Small intestine (tissue), 7 donors: ENCODE data around the gene RAB11FIP3. TPM values are rescaled to one million over a fixed set of nuclear protein-coding genes. Genes with fewer than 3 reads are reported as not detected.

Experiments
- DNase-seq, 2 donors: peaks; one replicate each; pipeline versions ENCODE4 v3.0.0 to v3.0.0-alpha.2; 2013
- FAIRE-seq: peaks from 2 replicates; lab custom pipeline; 2012; peaks lifted over from hg19 to GRCh38; lab: Jason Lieb, UNC
- H3K27ac ChIP-seq, 3 donors: one replicate each; pipeline ENCODE4 v1.5.1; 2013; ENCODE audit warnings: low read length in 2 of 3, mild to moderate bottlenecking in 2 of 3, control low read depth in 1 of 3, inconsistent platforms in 1 of 3, low read depth in 1 of 3, moderate library complexity in 1 of 3
- H3K27me3 ChIP-seq, 3 donors: one replicate each; pipeline ENCODE4 v1.6.1; 2013; ENCODE audit warnings: low read length in 3 of 3, inconsistent platforms in 1 of 3; ENCODE audit not compliant: control insufficient read depth in 3 of 3, insufficient read depth in 3 of 3
- H3K36me3 ChIP-seq, 3 donors: one replicate each; pipeline ENCODE4 v1.6.1; 2013; ENCODE audit warnings: low read length in 3 of 3, inconsistent platforms in 1 of 3, low read depth in 1 of 3, mild to moderate bottlenecking in 1 of 3, moderate library complexity in 1 of 3; ENCODE audit not compliant: control insufficient read depth in 3 of 3, insufficient read depth in 2 of 3
- H3K4me1 ChIP-seq, 3 donors: one replicate each; pipeline ENCODE4 v1.6.1; 2013; ENCODE audit warnings: low read length in 2 of 3, inconsistent platforms in 1 of 3, low read depth in 1 of 3, mild to moderate bottlenecking in 1 of 3, moderate library complexity in 1 of 3; ENCODE audit not compliant: control insufficient read depth in 3 of 3, insufficient read depth in 2 of 3
- H3K4me3 ChIP-seq, 3 donors: one replicate each; pipeline ENCODE4 v1.5.1; 2013; ENCODE audit warnings: low read length in 3 of 3, control low read depth in 1 of 3, inconsistent platforms in 1 of 3, low read depth in 1 of 3, mild to moderate bottlenecking in 1 of 3, moderate library complexity in 1 of 3
- H3K9me3 ChIP-seq, 2 donors: one replicate each; pipeline ENCODE4 v1.6.1; 2013; ENCODE audit warnings: low read depth in 1 of 2, low read length in 1 of 2; ENCODE audit not compliant: control insufficient read depth in 2 of 2, insufficient read depth in 1 of 2
- WGBS, 3 donors: extraction: QIAGEN DNeasy Blood & Tissue Kit; methylation state at CpG; one replicate each; pipeline ENCODE4 v1.1.7; 2013; 5-methylcytosine and 5-hydroxymethylcytosine counted together
- polyA plus RNA-seq, 4 donors: library from polyadenylated mRNA; stranded (reverse) in 3 of 4; unstranded in 1 of 4; fragments of 200-250 nt in 3 of 4; fragments of 120-200 nt in 1 of 4; gene quantifications; one replicate each; pipeline versions ENCODE4 v1.2.1 to v1.2.3, GENCODE V29; 2013
- donor health status: healthy with polysubstance abuse.
- donor health status: control.
- donor health status: control.
- donor health status: Bipolar disorder and iron deficiency.
- donor health status: healthy.

RAB11FIP3 gene
- polyA plus RNA-seq, 4 donors: 25.4 to 111 (median 37.2) TPM

- FAIRE-seq: no peak
- WGBS, 3 donors: 74 to 88% (median 76%) methylated on average over 39 to 43 of the region's 43 CpGs
- peaks cover 13 to 45% (median 19%) of the 10 kb centered on the region in 3 donors for H3K27me3 ChIP-seq
- H3K9me3 ChIP-seq: no peaks in the 10 kb centered on the region
- no peak for DNase-seq
- H3K36me3 ChIP-seq: no peaks in the 10 kb centered on the region
- peaks cover 0 to 28% (median 6%) of the 10 kb centered on the region in 3 donors for H3K4me1 ChIP-seq
- no peak overlapping the region for H3K4me3 ChIP-seq
- no peak overlapping the region for H3K27ac ChIP-seq
These were observed 136.8 kb downstream of the RAB11FIP3 start for GRCh38 chr16:561957-562938.

GRCh38 chr16:563072-563644 lies 137.7 kb downstream of the RAB11FIP3 start:
- no peak overlapping the region for H3K4me3 ChIP-seq
- no peak overlapping the region for H3K27ac ChIP-seq
- H3K4me1 ChIP-seq: peaks cover 0 to 37% (median 6%) of the 10 kb centered on the region in 3 donors
- DNase-seq (no peak), FAIRE-seq (no peak)
- no peaks in the 10 kb centered on the region for H3K36me3 ChIP-seq
- H3K27me3 ChIP-seq: peaks cover 13 to 39% (median 19%) of the 10 kb centered on the region in 3 donors
- H3K9me3 ChIP-seq: no peaks in the 10 kb centered on the region
- 35 to 76% (median 52%) methylated on average over 30 of the region's 30 CpGs for WGBS, 3 donors

GRCh38 chr16:564690-565418 lies 139.4 kb downstream of the RAB11FIP3 start:
- Histone ChIP-seq H3K4me1 (peaks cover 4 to 40% (median 13%) of the 10 kb centered on the region in 3 donors), H3K27me3 (peaks cover 5 to 22% (median 17%) of the 10 kb centered on the region in 3 donors), H3K36me3 (no peaks in the 10 kb centered on the region), H3K27ac (no peak overlapping the region), H3K4me3 (no peak overlapping the region), H3K9me3 (no peaks in the 10 kb centered on the region)
- FAIRE-seq (no peak), DNase-seq (no peak)
- 83 to 86% (median 84%) methylated on average over 27 to 42 of the region's 42 CpGs for WGBS, 3 donors

- no peak for DNase-seq
- no peaks in the 10 kb centered on the region for H3K9me3 ChIP-seq
- H3K4me1 ChIP-seq: peaks cover 4 to 40% (median 13%) of the 10 kb centered on the region in 3 donors
- 59 to 62% (median 62%) methylated on average over 34 to 35 of the region's 35 CpGs for whole genome bisulfite sequencing, 3 donors
- H3K27ac ChIP-seq: no peak overlapping the region
- peaks cover 5 to 22% (median 16%) of the 10 kb centered on the region in 3 donors for H3K27me3 ChIP-seq
- no peak overlapping the region for H3K4me3 ChIP-seq
- no peak for FAIRE-seq
- H3K36me3 ChIP-seq: no peaks in the 10 kb centered on the region
These were observed 140.2 kb downstream of the RAB11FIP3 start for GRCh38 chr16:565419-566330.

- Histone ChIP-seq H3K9me3 (no peaks in the 10 kb centered on the region), H3K27ac (peak within 1 kb of the TSS; percentile 28 to 73 (median 65)), H3K4me3 (peak within 1 kb of the TSS in 2 of 3 donors; percentile 18 to 23), H3K27me3 (peaks cover 0 to 11% (median 8%) of the 10 kb centered on the region in 3 donors), H3K36me3 (peaks cover 0 to under 1% (median 0%) of the 10 kb centered on the region in 3 donors), H3K4me1 (peaks cover 4 to 40% (median 13%) of the 10 kb centered on the region in 3 donors)
- no peak for FAIRE-seq
- peak; percentile 67 to 78 for DNase-seq
- WGBS, 3 donors: 19 to 30% (median 22%) methylated on average over 26 of the region's 26 CpGs
These were observed 141.3 kb downstream of the RAB11FIP3 start, which contains the start of gene NHLRC4 for GRCh38 chr16:566475-567372. NHLRC4 (plus strand) TSS chr16:567005; CDS start chr16:568048, 1,043 bp downstream.

- no peak for FAIRE-seq
- peak in 1 of 2 donors; percentile 55 for DNase-seq
- Histone ChIP-seq H3K27ac (peak overlapping the region in 2 of 3 donors; percentile 65 to 73), H3K4me1 (peaks cover 4 to 40% (median 13%) of the 10 kb centered on the region in 3 donors), H3K9me3 (no peaks in the 10 kb centered on the region), H3K36me3 (peaks cover 0 to 9% (median 0%) of the 10 kb centered on the region in 3 donors), H3K27me3 (peaks cover 0 to 4% (median 2%) of the 10 kb centered on the region in 3 donors), H3K4me3 (peak overlapping the region in 1 of 3 donors; percentile 18)
- WGBS, 3 donors: 68 to 86% (median 75%) methylated on average over 34 to 35 of the region's 35 CpGs
These were observed 142.2 kb downstream of the RAB11FIP3 start for GRCh38 chr16:567373-568256.
